GM23248 (cell line): ENCODE data around the gene MEIKIN. TPM values are rescaled to one million over a fixed set of nuclear protein-coding genes. Genes with fewer than 3 reads are reported as not detected.

Experiments
- DNase-seq: peaks from one replicate; pipeline ENCODE4 v3.0.0-alpha.2; 2015
- H2AFZ ChIP-seq: fragments of 200-600 bp; sonication (generic); 2 replicates; pipeline ENCODE4 v1.6.1; 2016; ENCODE audit warnings: antibody characterized with exemption
- H3F3A ChIP-seq: fragments of 200-600 bp; sonication (generic); 2 replicates; pipeline ENCODE4 v1.6.1; 2016; ENCODE audit warnings: mild to moderate bottlenecking, antibody characterized with exemption, mixed run types; ENCODE audit not compliant: insufficient read depth
- H3K27ac ChIP-seq: fragments of 200-600 bp; sonication (generic); 2 replicates; pipeline ENCODE4 v1.5.1; 2016; ENCODE audit warnings: mild to moderate bottlenecking
- H3K27me3 ChIP-seq: fragments of 200-600 bp; sonication (generic); replicated peaks from 2 replicates; pipeline ENCODE4 v1.6.1; 2016; ENCODE audit warnings: mild to moderate bottlenecking; ENCODE audit not compliant: insufficient read depth
- H3K36me3 ChIP-seq: fragments of 200-600 bp; sonication (generic); 2 replicates; pipeline ENCODE4 v1.6.1; 2016; ENCODE audit warnings: low read depth, mild to moderate bottlenecking
- H3K4me1 ChIP-seq: fragments of 200-600 bp; sonication (generic); 2 replicates; pipeline ENCODE4 v1.6.1; 2016; ENCODE audit warnings: mild to moderate bottlenecking; ENCODE audit not compliant: insufficient read depth
- H3K4me2 ChIP-seq: fragments of 200-600 bp; sonication (generic); one replicate; pipeline ENCODE4 v1.6.1; 2016; ENCODE audit warnings: mild to moderate bottlenecking; ENCODE audit not compliant: unreplicated experiment
- H3K4me3 ChIP-seq: fragments of 200-600 bp; sonication (generic); 2 replicates; pipeline ENCODE4 v1.5.1; 2016; ENCODE audit warnings: mild to moderate bottlenecking
- H3K79me2 ChIP-seq: fragments of 200-600 bp; sonication (generic); 2 replicates; pipeline ENCODE4 v1.6.1; 2016; ENCODE audit warnings: mild to moderate bottlenecking; ENCODE audit not compliant: insufficient read depth
- H3K9ac ChIP-seq: fragments of 200-600 bp; sonication (generic); 2 replicates; pipeline ENCODE4 v1.6.1; 2016; ENCODE audit warnings: mild to moderate bottlenecking
- H3K9me2 ChIP-seq: fragments of 200-600 bp; sonication (generic); 2 replicates; pipeline ENCODE4 v1.6.1; 2016; ENCODE audit warnings: mixed run types, mild to moderate bottlenecking, moderate library complexity; ENCODE audit not compliant: insufficient read depth
- H3K9me3 ChIP-seq: fragments of 200-600 bp; sonication (generic); one replicate; pipeline ENCODE4 v1.6.1; 2017; ENCODE audit warnings: low read depth
- H4K20me1 ChIP-seq: fragments of 200-600 bp; sonication (generic); 2 replicates; pipeline ENCODE4 v1.6.0; 2016; ENCODE audit not compliant: insufficient read depth
- EZH2 ChIP-seq: fragments of 200-600 bp; sonication (generic); IDR thresholded peaks from 2 replicates; pipeline ENCODE4 v1.6.1; 2018; ENCODE audit warnings: antibody characterized with exemption, mild to moderate bottlenecking; ENCODE audit not compliant: insufficient read depth, poor library complexity, severe bottlenecking
- EZH2phosphoT487 ChIP-seq: fragments of 200-600 bp; sonication (generic); IDR thresholded peaks from 2 replicates; pipeline ENCODE4 v1.6.1; 2018; ENCODE audit warnings: antibody characterized with exemption, moderate library complexity, mild to moderate bottlenecking, low read depth; ENCODE audit not compliant: insufficient read depth
- WGBS, 2 experiments: methylation state at CpG; one replicate each; pipeline ENCODE4 v1.1.6; 2015 to 2017; ENCODE audit warnings: low lambda C conversion rate in 2 of 2, low coverage in 1 of 2; ENCODE audit errors: missing lambda C conversion rate in 2 of 2; 5-methylcytosine and 5-hydroxymethylcytosine counted together
- in situ Hi-C: fragments of 300-500 bp; cut with MboI; formaldehyde crosslinking; loops from 2 replicates; pipeline ENCODE4 v1.15.0; 2020
- polyA plus RNA-seq: library from polyadenylated mRNA; unstranded; fragments of >200 nt; fragmentation: Nextera tagmentation; extraction: Ambion mirVana; gene quantifications from 2 replicates; pipeline ENCODE4 v1.2.1, GENCODE V29; 2016
- total RNA-seq: library from RNA; depleted of rRNA; stranded (reverse); fragments of >200 nt; shearing (Covaris generic); gene quantifications from 2 replicates; pipeline ENCODE4 v1.2.3, GENCODE V29; 2014

Gene MEIKIN
- total and polyA plus RNA-seq, 2 experiments from 2014 or later = not detected

DNA sequence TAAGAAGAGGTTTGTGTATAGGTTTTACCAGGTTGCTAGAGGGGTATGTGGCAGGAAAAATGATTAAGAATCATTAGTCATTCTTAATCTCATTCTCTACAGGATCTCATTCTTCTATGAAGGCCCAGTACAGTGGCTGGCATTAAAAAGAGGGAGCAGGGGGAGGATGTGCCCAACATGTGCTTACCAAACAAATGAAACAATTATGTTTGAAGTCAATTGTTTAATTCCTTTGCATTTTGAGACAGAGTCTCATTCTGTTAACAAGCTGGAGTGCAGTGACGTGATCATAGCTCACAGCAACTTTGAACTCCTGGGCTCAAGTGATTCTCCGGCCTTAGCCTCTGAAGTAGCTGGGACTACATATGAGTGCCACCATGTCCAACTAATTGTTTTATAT is 171.7 kb downstream of the MEIKIN start:
- Histone ChIP-seq H3K9me2 (no peaks in the 10 kb centered on the region; the same call in 1 of the 2 replicates), H3K4me2 (no peak overlapping the region), H3K9me3 (no peaks in the 10 kb centered on the region), H3K79me2 (peaks cover 95% of the 10 kb centered on the region), H3K4me3 (no peak overlapping the region), H2AFZ (no peak overlapping the region), H3K27me3 (no peaks in the 10 kb centered on the region), H3K27ac (no peak overlapping the region), H3F3A (no peaks in the 10 kb centered on the region), H4K20me1 (peaks cover 40% of the 10 kb centered on the region), H3K4me1 (peaks cover 23% of the 10 kb centered on the region), H3K36me3 (no peaks in the 10 kb centered on the region), H3K9ac (no peak overlapping the region)
- no peak for DNase-seq
- TF ChIP-seq EZH2phosphoT487 (no peak), EZH2 (no peak)
- in situ Hi-C loops = no loop called here
- WGBS, 2 experiments = 98 to 100% methylated on average over 2 of the region's 2 CpGs

DNA sequence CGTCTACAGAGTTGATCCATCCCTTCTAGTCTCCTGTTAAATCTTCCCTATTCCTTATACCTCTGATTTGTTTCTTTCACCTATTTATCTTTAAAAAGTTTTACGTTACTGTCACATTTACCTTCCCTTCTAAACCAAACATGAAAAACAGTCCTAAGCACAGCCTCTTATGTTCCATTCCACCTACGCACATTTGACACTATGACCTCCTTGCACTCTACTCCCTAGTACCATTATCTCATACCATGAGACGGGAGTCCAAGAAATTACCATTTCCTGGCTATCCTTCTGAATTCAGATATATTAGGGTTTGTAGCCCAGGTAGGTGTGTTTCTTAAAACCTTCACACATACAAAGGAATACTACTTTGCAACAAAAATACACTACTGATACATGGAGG is 173.8 kb downstream of the MEIKIN start:
- no peaks in the 10 kb centered on the region for H3K9me3 ChIP-seq
- no peak overlapping the region for H3K9ac ChIP-seq
- no peaks in the 10 kb centered on the region for H3F3A ChIP-seq
- H3K4me1 ChIP-seq = peaks cover 21% of the 10 kb centered on the region
- no peak overlapping the region for H2AFZ ChIP-seq
- no peak for TF ChIP-seq EZH2
- no peak for TF ChIP-seq EZH2phosphoT487
- 94 to 97% methylated on average over 4 of the region's 4 CpGs for WGBS, 2 experiments
- H3K36me3 ChIP-seq = no peaks in the 10 kb centered on the region
- no peak overlapping the region for H3K4me3 ChIP-seq
- in situ Hi-C loops = no loop called here
- no peak for DNase-seq
- no peaks in the 10 kb centered on the region for H3K27me3 ChIP-seq
- H4K20me1 ChIP-seq = peaks cover 33% of the 10 kb centered on the region
- H3K4me2 ChIP-seq = no peak overlapping the region
- H3K9me2 ChIP-seq = no peaks in the 10 kb centered on the region; the same call in 1 of the 2 replicates
- peaks cover 100% of the 10 kb centered on the region for H3K79me2 ChIP-seq
- no peak overlapping the region for H3K27ac ChIP-seq

DNA sequence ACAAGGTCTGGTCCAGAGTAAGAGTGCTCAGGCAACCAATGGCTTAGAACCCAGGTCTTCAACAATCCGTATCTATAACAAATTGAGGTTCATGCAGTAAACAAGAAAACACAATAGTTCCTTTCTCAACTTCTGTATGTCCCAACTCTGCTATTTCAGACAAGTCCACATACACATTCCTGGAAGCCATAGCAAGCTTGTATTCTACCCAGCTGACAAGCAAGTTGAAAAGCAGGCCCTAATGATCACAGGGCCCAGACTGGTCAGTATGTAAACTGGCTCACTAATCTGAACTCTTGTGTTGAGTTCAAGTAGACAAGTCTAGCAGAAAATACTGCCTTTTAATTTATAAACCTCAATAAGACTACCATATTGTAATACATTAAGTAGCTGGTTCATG is 175.5 kb downstream of the MEIKIN start:
- H4K20me1 ChIP-seq = peaks cover 23% of the 10 kb centered on the region
- H3K79me2 ChIP-seq = peaks cover 100% of the 10 kb centered on the region
- no peaks in the 10 kb centered on the region for H3K27me3 ChIP-seq
- no peak for DNase-seq
- no peak overlapping the region for H3K4me3 ChIP-seq
- no peaks in the 10 kb centered on the region for H3K9me3 ChIP-seq
- no peak overlapping the region for H3K4me2 ChIP-seq
- TF ChIP-seq EZH2 (no peak), EZH2phosphoT487 (no peak)
- 93 to 97% methylated on average over 1 of the region's 1 CpG for WGBS, 2 experiments
- no peak overlapping the region for H3K9ac ChIP-seq
- H3F3A ChIP-seq = no peaks in the 10 kb centered on the region
- H3K9me2 ChIP-seq = no peaks in the 10 kb centered on the region; the same call in 1 of the 2 replicates
- no peaks in the 10 kb centered on the region for H3K36me3 ChIP-seq
- in situ Hi-C loops = no loop called here
- no peak overlapping the region for H2AFZ ChIP-seq
- no peak overlapping the region for H3K27ac ChIP-seq
- H3K4me1 ChIP-seq = peaks cover 12% of the 10 kb centered on the region; the same call in 1 of the 2 replicates

DNA sequence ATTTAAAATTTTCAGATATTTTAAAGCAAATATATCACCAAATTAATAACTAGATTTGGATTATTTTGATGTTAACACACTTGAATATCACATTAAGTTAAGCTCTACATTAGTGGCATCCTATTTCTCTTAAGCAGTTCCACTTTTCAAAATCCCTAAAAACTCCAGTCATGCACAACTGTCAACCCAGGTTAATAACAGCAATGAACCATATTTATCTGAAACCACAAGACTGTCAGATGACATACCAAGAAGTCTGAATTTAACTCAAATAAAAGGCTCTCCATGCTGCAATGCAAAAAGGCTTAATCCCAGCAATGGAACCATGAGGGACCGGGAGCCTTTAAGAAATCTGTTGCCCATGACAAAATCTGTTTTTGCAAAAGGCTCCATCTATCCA is 176.1 kb downstream of the MEIKIN start:
- H3K79me2 ChIP-seq = peaks cover 100% of the 10 kb centered on the region
- H2AFZ ChIP-seq = no peak overlapping the region
- H3K9me2 ChIP-seq = no peaks in the 10 kb centered on the region; the same call in 1 of the 2 replicates
- no peak overlapping the region for H3K4me3 ChIP-seq
- H3K4me2 ChIP-seq = no peak overlapping the region
- peaks cover 22% of the 10 kb centered on the region for H4K20me1 ChIP-seq
- WGBS, 2 experiments = 93 to 96% methylated on average over 1 of the region's 1 CpG
- peaks cover 12% of the 10 kb centered on the region; the same call in 1 of the 2 replicates for H3K4me1 ChIP-seq
- in situ Hi-C loops = no loop called here
- H3K27ac ChIP-seq = no peak overlapping the region
- no peaks in the 10 kb centered on the region for H3K36me3 ChIP-seq
- H3K9me3 ChIP-seq = no peaks in the 10 kb centered on the region
- no peak for TF ChIP-seq EZH2phosphoT487
- no peak for TF ChIP-seq EZH2
- H3K27me3 ChIP-seq = no peaks in the 10 kb centered on the region
- H3K9ac ChIP-seq = no peak overlapping the region
- H3F3A ChIP-seq = no peaks in the 10 kb centered on the region
- no peak for DNase-seq

DNA sequence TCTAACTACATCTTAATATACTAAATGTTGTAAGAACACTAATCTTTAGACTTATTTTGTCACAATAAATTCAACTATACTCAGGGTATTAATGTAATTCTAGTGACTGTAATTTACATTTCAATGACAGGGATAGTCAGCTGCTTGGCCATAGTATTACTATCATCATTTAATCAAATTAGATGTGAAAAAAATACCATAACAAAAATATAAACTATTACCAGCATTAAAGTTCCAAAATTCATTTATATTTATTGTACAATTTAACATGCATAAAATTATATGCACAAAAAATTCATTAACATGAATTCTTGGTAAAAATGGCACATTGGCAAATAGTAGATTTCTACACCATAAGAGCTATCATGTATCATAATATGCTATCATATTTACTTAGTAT is 177.6 kb downstream of the MEIKIN start:
- H3K9me3 ChIP-seq = no peaks in the 10 kb centered on the region
- in situ Hi-C loops = no loop called here
- peaks cover 6% of the 10 kb centered on the region; the same call in 1 of the 2 replicates for H3K4me1 ChIP-seq
- H3F3A ChIP-seq = no peaks in the 10 kb centered on the region
- no peaks in the 10 kb centered on the region for H3K27me3 ChIP-seq
- DNase-seq = no peak
- no peaks in the 10 kb centered on the region for H3K36me3 ChIP-seq
- no peaks in the 10 kb centered on the region for H3K9me2 ChIP-seq
- no peak overlapping the region for H2AFZ ChIP-seq
- H3K4me2 ChIP-seq = no peak overlapping the region
- no peak overlapping the region for H3K27ac ChIP-seq
- H4K20me1 ChIP-seq = peaks cover 15% of the 10 kb centered on the region; the same call in 1 of the 2 replicates
- H3K4me3 ChIP-seq = no peak overlapping the region
- no peak overlapping the region for H3K9ac ChIP-seq
- no peak for TF ChIP-seq EZH2
- H3K79me2 ChIP-seq = peaks cover 100% of the 10 kb centered on the region
